Measurements from ENCODE around the gene GPR132.

GPR132 gene

GRCh38 chr14:105015242-105015641, 50.0 kb downstream of the GPR132 start:
- no peak for DNase-seq (ENCODE audit: extremely low read depth, insufficient read length)

DNA sequence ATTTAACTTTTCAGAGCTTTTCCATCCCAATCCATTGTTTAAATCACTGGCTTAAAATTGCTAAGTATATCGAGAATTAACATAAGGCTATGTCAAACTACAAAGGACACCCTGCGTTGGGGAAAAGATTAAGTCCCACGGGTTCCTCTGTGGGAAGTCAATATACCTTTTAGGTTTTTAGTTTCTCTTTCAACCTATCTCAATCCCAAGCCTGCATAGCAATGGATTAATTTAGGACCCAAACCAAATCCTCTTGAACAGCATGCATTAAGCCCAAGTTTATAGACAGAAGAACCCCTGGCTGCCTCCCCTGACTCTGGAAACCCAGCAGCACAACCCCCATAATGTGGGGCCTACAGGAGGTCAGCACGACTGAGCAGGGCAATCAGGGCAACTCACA, 50.6 kb downstream of the GPR132 start:
- Histone ChIP-seq H3K4me3 (replicated peaks; ENCODE audit: low read depth, low read length) (peak overlapping the region; percentile 44), H3K27me3 (replicated peaks; ENCODE audit: control insufficient read depth, insufficient read depth, low read length) (no peaks in the 10 kb centered on the region), H3K36me3 (ENCODE audit: control insufficient read depth, insufficient read depth, low read length) (peaks cover 18% of the 10 kb centered on the region)
- TF ChIP-seq CTCF (IDR thresholded peaks at IDR 0.05; ENCODE audit: insufficient read depth, low read length, poor library complexity, severe bottlenecking): no peak
- DNase-seq (ENCODE audit: extremely low read depth, insufficient read length): no peak

More at GRCh38 chr14:105015242-105015641, 50.0 kb downstream of the GPR132 start:
- Histone ChIP-seq H3K36me3 (ENCODE audit: control insufficient read depth, insufficient read depth, low read length) (peaks cover 14% of the 10 kb centered on the region), H3K27me3 (replicated peaks; ENCODE audit: control insufficient read depth, insufficient read depth, low read length) (no peaks in the 10 kb centered on the region), H3K4me3 (replicated peaks; ENCODE audit: low read depth, low read length) (peak overlapping the region; percentile 23)
- no peak for TF ChIP-seq CTCF (IDR thresholded peaks at IDR 0.05; ENCODE audit: insufficient read depth, low read length, poor library complexity, severe bottlenecking)

DNA sequence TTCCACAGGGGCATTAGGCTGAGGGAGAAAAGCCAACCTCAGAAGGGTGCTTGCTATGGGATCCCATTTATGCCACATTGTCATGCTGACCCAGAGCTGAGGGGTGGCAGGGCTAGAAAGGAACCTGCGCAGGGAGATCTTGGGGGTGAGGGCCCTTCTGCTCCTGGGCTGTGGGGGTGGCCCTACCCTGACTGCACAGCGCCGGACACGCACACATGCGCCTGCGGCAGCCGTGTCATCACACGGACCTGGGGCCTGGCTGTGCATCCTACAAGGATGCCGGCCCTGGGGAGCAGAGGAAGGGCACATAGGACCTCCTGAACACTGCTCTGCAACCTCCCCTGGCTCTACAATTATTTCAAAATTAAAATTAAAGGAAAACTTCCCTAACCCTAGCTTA, 51.2 kb downstream of the GPR132 start:
- DNase-seq (ENCODE audit: extremely low read depth, insufficient read length): no peak
- Histone ChIP-seq H3K27me3 (replicated peaks; ENCODE audit: control insufficient read depth, insufficient read depth, low read length) (no peaks in the 10 kb centered on the region), H3K36me3 (ENCODE audit: control insufficient read depth, insufficient read depth, low read length) (peaks cover 18% of the 10 kb centered on the region), H3K4me3 (replicated peaks; ENCODE audit: low read depth, low read length) (no peak overlapping the region)
- no peak for TF ChIP-seq CTCF (IDR thresholded peaks at IDR 0.05; ENCODE audit: insufficient read depth, low read length, poor library complexity, severe bottlenecking)

- TF ChIP-seq CTCF (IDR thresholded peaks at IDR 0.05; ENCODE audit: insufficient read depth, low read length, poor library complexity, severe bottlenecking): no peak
- DNase-seq (ENCODE audit: extremely low read depth, insufficient read length): no peak
- H3K36me3 ChIP-seq (ENCODE audit: control insufficient read depth, insufficient read depth, low read length): peaks cover 17% of the 10 kb centered on the region
- no peaks in the 10 kb centered on the region for H3K27me3 ChIP-seq (replicated peaks; ENCODE audit: control insufficient read depth, insufficient read depth, low read length)
- no peak overlapping the region for H3K4me3 ChIP-seq (replicated peaks; ENCODE audit: low read depth, low read length)
Measured at GRCh38 chr14:105013150-105013785, 52.0 kb downstream of the GPR132 start.

- Histone ChIP-seq H3K27me3 (replicated peaks; ENCODE audit: control insufficient read depth, insufficient read depth, low read length) (no peaks in the 10 kb centered on the region), H3K4me3 (replicated peaks; ENCODE audit: low read depth, low read length) (no peak overlapping the region), H3K36me3 (ENCODE audit: control insufficient read depth, insufficient read depth, low read length) (peaks cover 26% of the 10 kb centered on the region)
- TF ChIP-seq CTCF (IDR thresholded peaks at IDR 0.05; ENCODE audit: insufficient read depth, low read length, poor library complexity, severe bottlenecking): peak; percentile 39
- DNase-seq (ENCODE audit: extremely low read depth, insufficient read length): no peak
Measured at GRCh38 chr14:105012171-105012985, 52.9 kb downstream of the GPR132 start.
